Ascending aorta (tissue), 2 donors: ENCODE measurements around the gene NAV2. TPM values are rescaled to one million over a fixed set of nuclear protein-coding genes. Genes with fewer than 3 reads are reported as not detected.

Source experiments
- DNase-seq, 2 donors: peaks; one replicate each; pipeline ENCODE4 v3.0.0-alpha.2; 2019; ENCODE audit warnings: low spot score in 2 of 2
- H3K27ac ChIP-seq, 2 donors: fragments of 200-600 bp; sonication (generic); one replicate each; pipeline ENCODE4 v1.5.1; 2016 to 2017; ENCODE audit warnings: mild to moderate bottlenecking in 1 of 2
- H3K27me3 ChIP-seq: fragments of 200-600 bp; sonication (generic); one replicate; pipeline ENCODE4 v1.5.1; 2017
- H3K36me3 ChIP-seq, 2 donors: fragments of 200-600 bp; sonication (generic); one replicate each; pipeline ENCODE4 v1.5.1; 2016
- H3K4me1 ChIP-seq, 2 donors: fragments of 200-600 bp; sonication (generic); one replicate each; pipeline ENCODE4 v1.5.1; 2016 to 2017; ENCODE audit warnings: mild to moderate bottlenecking in 1 of 2
- H3K4me3 ChIP-seq, 2 donors: fragments of 200-600 bp; sonication (generic); one replicate each; pipeline ENCODE4 v1.5.1; 2016 to 2017; ENCODE audit warnings: mild to moderate bottlenecking in 1 of 2
- H3K9me3 ChIP-seq, 2 donors: fragments of 200-600 bp; sonication (generic); one replicate each; pipeline ENCODE4 v1.5.1; 2016
- intact Hi-C: fragments of 100-400 bp; cut with DNase I; formaldehyde crosslinking; loops from one replicate; pipeline ENCODE4 v1.15.1; 2023
- total RNA-seq: library from RNA; depleted of rRNA; stranded (reverse); fragments of >200 nt; gene quantifications from one replicate; pipeline ENCODE4 v1.1.0, GENCODE V29; 2016
- TF ChIP-seq, protein P1 (sequence below), 3 experiments: fragments of 200-600 bp in 2 of 3; fragments of 450-650 bp in 1 of 3; sonication (generic) in 2 of 3; IDR thresholded peaks; one replicate each; pipeline ENCODE4 v1.5.1; 2016 to 2019; ENCODE audit warnings: antibody characterized with exemption in 3 of 3, mild to moderate bottlenecking in 1 of 3, moderate library complexity in 1 of 3

NAV2 gene
- total RNA-seq, 1 donor from 2014 or later: 62.6 TPM

DNA sequence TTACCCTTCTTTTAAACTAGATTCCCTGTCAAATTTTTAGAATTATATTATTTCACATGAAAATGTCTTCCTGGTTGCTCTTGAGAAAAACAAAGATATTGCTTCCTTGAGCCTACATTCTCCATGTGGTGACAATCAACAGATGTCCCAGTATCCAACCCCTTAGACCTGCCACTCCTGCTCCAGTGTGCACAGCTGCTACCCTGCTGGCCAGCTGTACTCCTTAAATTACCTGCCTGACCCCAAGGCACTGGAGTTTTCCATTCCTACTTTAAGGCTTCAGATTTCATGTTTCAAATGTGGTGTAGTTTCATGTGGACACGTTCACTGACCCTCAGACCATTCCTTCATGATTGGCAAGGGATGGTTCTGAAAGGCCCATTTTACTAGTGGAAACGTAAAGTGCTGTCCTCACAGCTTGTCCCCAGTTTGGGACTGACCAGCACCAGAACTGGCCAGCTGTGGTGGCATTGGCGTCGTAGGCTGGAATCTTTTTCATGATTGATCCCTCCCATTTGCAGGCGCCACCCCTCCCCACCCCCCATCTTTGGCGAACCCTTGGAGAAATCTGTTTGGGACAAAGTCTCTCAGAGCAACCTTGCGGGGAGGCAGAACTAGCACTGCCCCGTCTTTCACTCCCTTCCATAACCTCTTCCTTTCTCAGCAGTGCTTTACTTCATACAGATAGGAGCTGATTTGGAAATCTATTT, 324.1 kb downstream of the NAV2 start:
- TF ChIP-seq, protein P1, sequence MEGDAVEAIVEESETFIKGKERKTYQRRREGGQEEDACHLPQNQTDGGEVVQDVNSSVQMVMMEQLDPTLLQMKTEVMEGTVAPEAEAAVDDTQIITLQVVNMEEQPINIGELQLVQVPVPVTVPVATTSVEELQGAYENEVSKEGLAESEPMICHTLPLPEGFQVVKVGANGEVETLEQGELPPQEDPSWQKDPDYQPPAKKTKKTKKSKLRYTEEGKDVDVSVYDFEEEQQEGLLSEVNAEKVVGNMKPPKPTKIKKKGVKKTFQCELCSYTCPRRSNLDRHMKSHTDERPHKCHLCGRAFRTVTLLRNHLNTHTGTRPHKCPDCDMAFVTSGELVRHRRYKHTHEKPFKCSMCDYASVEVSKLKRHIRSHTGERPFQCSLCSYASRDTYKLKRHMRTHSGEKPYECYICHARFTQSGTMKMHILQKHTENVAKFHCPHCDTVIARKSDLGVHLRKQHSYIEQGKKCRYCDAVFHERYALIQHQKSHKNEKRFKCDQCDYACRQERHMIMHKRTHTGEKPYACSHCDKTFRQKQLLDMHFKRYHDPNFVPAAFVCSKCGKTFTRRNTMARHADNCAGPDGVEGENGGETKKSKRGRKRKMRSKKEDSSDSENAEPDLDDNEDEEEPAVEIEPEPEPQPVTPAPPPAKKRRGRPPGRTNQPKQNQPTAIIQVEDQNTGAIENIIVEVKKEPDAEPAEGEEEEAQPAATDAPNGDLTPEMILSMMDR (IDR thresholded peaks at IDR 0.05): no peak
- Histone ChIP-seq H3K27me3 (no peaks in the 10 kb centered on the region), H3K27ac (peak overlapping the region in 1 of 2 donors; percentile 4), H3K36me3 (peaks cover 33 to 60% of the 10 kb centered on the region in 2 donors), H3K4me3 (no peak overlapping the region), H3K4me1 (peaks cover 5 to 21% of the 10 kb centered on the region in 2 donors), H3K9me3 (no peaks in the 10 kb centered on the region)
- no peak for DNase-seq
- intact Hi-C loops: no loop called here

DNA sequence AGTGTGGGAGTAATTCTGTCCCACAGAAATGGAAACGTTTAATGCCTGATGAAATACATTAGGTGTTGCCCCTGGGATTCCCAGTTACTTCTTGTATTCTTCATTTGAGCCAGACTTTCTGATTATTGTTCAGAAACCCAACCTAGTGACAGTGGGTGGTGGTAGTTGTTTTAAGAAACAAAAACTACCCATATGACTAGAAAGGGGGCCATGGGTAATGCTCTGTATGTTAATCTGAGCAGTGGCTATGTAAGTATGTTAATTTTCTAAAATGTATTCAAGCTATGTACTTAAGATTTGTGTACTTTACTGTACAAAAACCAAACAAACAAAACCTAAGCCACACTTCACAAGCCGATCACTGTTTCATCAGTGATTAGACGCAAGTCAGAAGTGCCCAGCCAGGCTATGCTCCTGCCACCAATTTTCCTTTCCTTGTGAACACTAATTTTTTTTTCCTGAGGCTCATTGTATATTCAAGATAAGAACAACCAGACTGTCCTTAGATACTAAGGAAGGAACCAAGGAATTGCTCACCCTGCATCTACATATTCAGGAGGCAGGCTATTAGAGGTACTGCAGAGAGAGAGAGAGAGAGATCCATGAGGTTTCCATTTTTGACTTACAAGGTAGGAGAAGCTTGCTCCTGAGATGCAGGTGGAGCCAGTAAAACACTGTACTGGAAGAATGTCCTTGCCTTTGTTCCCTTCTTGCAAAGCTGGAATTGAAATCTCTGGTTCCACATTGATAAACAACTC, 324.9 kb downstream of the NAV2 start:
- TF ChIP-seq, protein P1 (IDR thresholded peaks at IDR 0.05): no peak
- intact Hi-C loops: no loop called here
- no peak for DNase-seq
- Histone ChIP-seq H3K9me3 (no peaks in the 10 kb centered on the region), H3K4me1 (peaks cover 5 to 21% of the 10 kb centered on the region in 2 donors), H3K27me3 (no peaks in the 10 kb centered on the region), H3K27ac (no peak overlapping the region), H3K36me3 (peaks cover 33 to 60% of the 10 kb centered on the region in 2 donors), H3K4me3 (no peak overlapping the region)

DNA sequence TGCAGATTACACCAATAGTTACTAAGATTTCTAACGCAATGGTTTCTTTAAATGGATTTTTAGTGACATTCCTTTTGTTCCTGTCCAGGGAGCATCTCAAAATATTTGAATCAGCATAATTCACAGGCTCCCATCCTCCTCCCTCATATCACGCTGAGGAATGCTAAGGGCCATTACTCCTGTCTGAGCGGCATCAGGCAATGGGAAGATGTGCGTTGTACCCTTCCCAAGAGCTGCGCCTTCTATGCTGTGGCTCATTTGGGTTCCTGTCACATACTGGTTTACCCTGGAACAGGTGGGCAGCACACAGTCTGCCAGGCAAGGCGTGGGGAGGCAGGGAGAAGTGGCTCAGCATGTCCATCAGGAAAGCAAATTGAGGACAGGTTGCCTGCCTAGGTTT, 325.8 kb downstream of the NAV2 start:
- intact Hi-C loops: no loop called here
- no peak overlapping the region for H3K4me3 ChIP-seq
- TF ChIP-seq, protein P1 (IDR thresholded peaks at IDR 0.05): no peak
- no peak overlapping the region for H3K27ac ChIP-seq
- H3K4me1 ChIP-seq: peaks cover 5 to 18% of the 10 kb centered on the region in 2 donors
- no peak for DNase-seq
- H3K27me3 ChIP-seq: no peaks in the 10 kb centered on the region
- peaks cover 33 to 60% of the 10 kb centered on the region in 2 donors for H3K36me3 ChIP-seq
- no peaks in the 10 kb centered on the region for H3K9me3 ChIP-seq

DNA sequence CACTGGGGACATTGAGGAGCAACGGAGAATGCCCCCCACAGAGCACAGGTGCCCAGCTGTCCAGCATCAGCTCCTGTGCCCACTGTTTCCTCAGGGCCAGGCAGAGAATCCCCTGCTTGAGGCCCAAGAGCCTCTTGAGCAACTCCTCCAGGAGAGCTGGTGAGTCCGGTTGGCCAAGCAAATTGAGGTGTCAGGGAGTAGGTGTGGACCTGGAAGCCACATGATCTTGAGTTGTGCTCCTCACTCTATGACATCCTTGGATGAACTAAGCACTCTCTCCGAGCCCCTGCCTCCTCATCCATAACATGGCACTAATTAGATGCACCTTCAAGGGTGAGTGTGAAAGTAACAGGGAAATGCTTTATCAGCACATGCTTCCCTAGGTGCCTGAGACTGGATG, 326.3 kb downstream of the NAV2 start:
- peaks cover 5 to 18% of the 10 kb centered on the region in 2 donors for H3K4me1 ChIP-seq
- peaks cover 36 to 63% of the 10 kb centered on the region in 2 donors for H3K36me3 ChIP-seq
- H3K27me3 ChIP-seq: no peaks in the 10 kb centered on the region

DNA sequence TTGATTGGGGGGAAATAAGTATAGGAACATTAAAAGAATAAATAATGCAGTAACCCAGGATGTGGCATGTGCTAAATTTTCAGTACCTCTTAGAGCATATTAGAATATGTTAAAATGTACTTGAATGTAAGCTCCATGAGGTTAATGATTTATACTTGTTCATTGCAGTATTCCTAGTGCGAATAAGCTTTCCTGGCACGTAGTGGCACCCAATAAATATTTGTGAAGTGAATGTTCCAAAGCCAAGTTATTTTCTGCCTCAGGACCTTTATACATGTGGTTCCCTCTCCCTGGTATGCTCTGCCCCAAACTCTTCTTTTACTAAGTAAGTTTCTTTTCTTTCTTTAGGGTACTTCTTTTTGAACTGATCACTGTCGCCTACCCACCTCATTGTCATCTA, 328.9 kb downstream of the NAV2 start:
- DNase-seq: no peak
- Histone ChIP-seq H3K9me3 (no peaks in the 10 kb centered on the region), H3K36me3 (peaks cover 52 to 75% of the 10 kb centered on the region in 2 donors), H3K27ac (peak overlapping the region; percentile 42 to 47), H3K4me3 (no peak overlapping the region), H3K27me3 (no peaks in the 10 kb centered on the region), H3K4me1 (peaks cover 0 to 8% of the 10 kb centered on the region in 2 donors)
- TF ChIP-seq, protein P1 (IDR thresholded peaks at IDR 0.05): no peak
- intact Hi-C loops: no loop called here

More for the DNA sequence above, 326.3 kb downstream of the NAV2 start:
- intact Hi-C loops: no loop called here
- H3K27ac ChIP-seq: no peak overlapping the region
- H3K9me3 ChIP-seq: no peaks in the 10 kb centered on the region
- TF ChIP-seq, protein P1 (IDR thresholded peaks at IDR 0.05): no peak
- no peak overlapping the region for H3K4me3 ChIP-seq
- no peak for DNase-seq
